Mammary epithelial cell (primary cell): Measurements from ENCODE around the gene UGT3A1.
A peak's percentile ranks its signal among the peaks of the same experiment; 100 is the strongest.

Experiments
- CTCF ChIP-seq, 2 donors: IDR thresholded peaks in 1 of 2; conservative IDR thresholded peaks in 1 of 2; 2 replicates each; pipeline ENCODE4 v1.5.1; 2011 to 2012; ENCODE audit warnings: inconsistent platforms in 2 of 2, low read length in 2 of 2, mild to moderate bottlenecking in 2 of 2, control low read depth in 1 of 2, low read depth in 1 of 2; ENCODE audit not compliant: insufficient read depth in 1 of 2; ENCODE audit errors: extremely low read depth in 1 of 2
- EZH2 ChIP-seq: IDR thresholded peaks from 2 replicates; pipeline ENCODE4 v1.6.1; 2012; ENCODE audit warnings: low read length, inconsistent platforms, borderline replicate concordance

- TF ChIP-seq CTCF (conservative IDR thresholded peaks at IDR 0.05 in 1 of 2, IDR thresholded peaks at IDR 0.05 in 1 of 2; ENCODE audit: extremely low read depth in 1 of 2, insufficient read depth in 1 of 2, low read depth in 1 of 2, low read length in 2 of 2) (peak; percentile 80 to 81), EZH2 (no peak)
These were observed 64.7 kb downstream of the UGT3A1 start for GRCh38 chr5:35926389-35927051.
